Left ventricle myocardium inferior (tissue), 1 donor: ENCODE data around the gene EVA1A. TPM values are rescaled to one million over a fixed set of nuclear protein-coding genes. Genes with fewer than 3 reads are reported as not detected.

Experiments
- DNase-seq: peaks from one replicate; pipeline ENCODE4 v3.0.0-alpha.2; 2020
- H3K27ac ChIP-seq: fragments of 200-600 bp; replicated peaks from 2 replicates; pipeline ENCODE4 v1.8.0; 2021
- H3K27me3 ChIP-seq: fragments of 200-600 bp; 2 replicates; pipeline ENCODE4 v1.8.0; 2021; ENCODE audit warnings: low read depth
- H3K36me3 ChIP-seq: fragments of 200-600 bp; 2 replicates; pipeline ENCODE4 v1.8.0; 2021
- H3K4me1 ChIP-seq: fragments of 200-600 bp; 2 replicates; pipeline ENCODE4 v1.8.0; 2021
- H3K4me3 ChIP-seq: fragments of 200-600 bp; 2 replicates; pipeline ENCODE4 v1.8.0; 2021; ENCODE audit warnings: mild to moderate bottlenecking, moderate library complexity
- H3K9me3 ChIP-seq: fragments of 200-600 bp; replicated peaks from 2 replicates; pipeline ENCODE4 v1.8.0; 2021
- CTCF ChIP-seq: fragments of 200-600 bp; IDR thresholded peaks from 2 replicates; pipeline ENCODE4 v1.8.0; 2021; ENCODE audit warnings: antibody characterized with exemption, mild to moderate bottlenecking, borderline replicate concordance
- intact Hi-C: fragments of 100-400 bp; cut with micrococcal nuclease; formaldehyde crosslinking; loops from one replicate; pipeline ENCODE4 v1.11.0; 2022
- total RNA-seq: library from RNA; stranded (reverse); fragmentation: NEBNext Ultra II Directional; extraction: Animal tissue kit (Norgen Biotek cat#: 25700); gene quantifications from one replicate; pipeline ENCODE4 v1.2.1, GENCODE V29; 2021
- donor health status: DM: no; HTN: yes; CAD: no; lungs with severe emphysema.

The EVA1A gene
- total RNA-seq, 1 donor from 2014 or later, result 0.41 TPM

GRCh38 chr2:75549401-75550253 is 11.1 kb downstream of the EVA1A start:
- intact Hi-C loops, result no loop called here
- no peaks in the 10 kb centered on the region for H3K4me1 ChIP-seq
- H3K36me3 ChIP-seq, result no peaks in the 10 kb centered on the region
- H3K9me3 ChIP-seq, result no peaks in the 10 kb centered on the region
- H3K27me3 ChIP-seq, result no peaks in the 10 kb centered on the region
- no peak overlapping the region for H3K27ac ChIP-seq
- DNase-seq, result no peak
- H3K4me3 ChIP-seq, result no peak overlapping the region
- no peak for TF ChIP-seq CTCF

GRCh38 chr2:75548036-75548573 is 12.6 kb downstream of the EVA1A start:
- no peak for DNase-seq
- Histone ChIP-seq H3K36me3 (no peaks in the 10 kb centered on the region), H3K27ac (no peak overlapping the region), H3K4me1 (no peaks in the 10 kb centered on the region), H3K4me3 (no peak overlapping the region), H3K9me3 (no peaks in the 10 kb centered on the region), H3K27me3 (no peaks in the 10 kb centered on the region)
- intact Hi-C loops, result no loop called here
- TF ChIP-seq CTCF, result no peak

GRCh38 chr2:75547345-75548035 is 13.2 kb downstream of the EVA1A start:
- Histone ChIP-seq H3K36me3 (no peaks in the 10 kb centered on the region), H3K4me3 (no peak overlapping the region), H3K4me1 (no peaks in the 10 kb centered on the region), H3K27me3 (no peaks in the 10 kb centered on the region), H3K9me3 (no peaks in the 10 kb centered on the region), H3K27ac (no peak overlapping the region)
- DNase-seq, result no peak
- intact Hi-C loops, result no loop called here
- no peak for TF ChIP-seq CTCF

GRCh38 chr2:75545922-75546321 is 14.8 kb downstream of the EVA1A start:
- Histone ChIP-seq H3K27ac (no peak overlapping the region), H3K4me3 (no peak overlapping the region), H3K4me1 (peaks cover 2% of the 10 kb centered on the region), H3K27me3 (no peaks in the 10 kb centered on the region), H3K36me3 (no peaks in the 10 kb centered on the region), H3K9me3 (no peaks in the 10 kb centered on the region)
- DNase-seq, result no peak
- no peak for TF ChIP-seq CTCF
- intact Hi-C loops, result no loop called here

- no peak for DNase-seq
- no peak for TF ChIP-seq CTCF
- Histone ChIP-seq H3K27ac (no peak overlapping the region), H3K4me1 (peaks cover 7% of the 10 kb centered on the region), H3K27me3 (no peaks in the 10 kb centered on the region), H3K9me3 (no peaks in the 10 kb centered on the region), H3K4me3 (no peak overlapping the region), H3K36me3 (no peaks in the 10 kb centered on the region)
- intact Hi-C loops, result no loop called here
These were observed 15.4 kb downstream of the EVA1A start for GRCh38 chr2:75545387-75545786.
